Activated naive CD8-positive, alpha-beta T cell treated with anti-CD3 and anti-CD28 coated beads, Interleukin-2, amount 10 ng/mL, durations not matched to agents 7 days and 5 days (primary cell): ENCODE data around the gene PNKP. TPM values are rescaled to one million over a fixed set of nuclear protein-coding genes. Genes with fewer than 3 reads are reported as not detected.

ENCODE experiments used
- microRNA-seq: library from miRNA; unstranded; fragments of <30 nt; microRNA quantifications from one replicate; pipeline ENCODE4 v1.2.0, GENCODE V29; 2022
- total RNA-seq, 2 experiments: library from RNA; stranded (reverse); gene quantifications; one replicate each; pipeline ENCODE4 v1.2.3, GENCODE V29; 2021

The PNKP gene
- total RNA-seq, 2 experiments from 2014 or later: 144 to 160 TPM

Small RNA genes lying within 50 kb of the gene (microRNA-seq; reads per million reads assigned to microRNA genes)
- gene MIR4749 (3.5 reads per million), gene MIR4750 (not detected), gene MIR6800 (not detected)

Other genes starting within 250 kb of the PNKP start
- gene RRAS, start 227.4 kb downstream of the PNKP start, total RNA-seq: 10 to 100 TPM; 12.3 to 14.9 TPM
- 10 to 100 TPM; 64.7 to 66.9 TPM for gene SCAF1, start 225.4 kb downstream of the PNKP start, total RNA-seq
- 100 to 1,000 TPM; 198 to 205 TPM for gene IRF3, start 201.7 kb downstream of the PNKP start, total RNA-seq
- 10 to 100 TPM; 63.4 to 71.3 TPM for gene BCL2L12, start 201.6 kb downstream of the PNKP start, total RNA-seq
- 100 to 1,000 TPM; 118 to 123 TPM for gene PRMT1, start 190.3 kb downstream of the PNKP start, total RNA-seq
- 1 to 10 TPM; 4.1 to 4.3 TPM for gene ADM5, start 178.0 kb downstream of the PNKP start, total RNA-seq
- gene CPT1C, start 176.5 kb downstream of the PNKP start, total RNA-seq: 1 to 10 TPM; 2.1 to 4.1 TPM
- gene TSKS, start 104.3 kb downstream of the PNKP start, total RNA-seq: 1 to 10 TPM; 2.0 to 2.4 TPM
- 10 to 100 TPM; 81.6 to 87.7 TPM for gene AP2A1, start 100.6 kb downstream of the PNKP start, total RNA-seq
- 10 to 100 TPM; 30.0 to 31.3 TPM for gene FUZ, start 54.3 kb downstream of the PNKP start, total RNA-seq
- 10 to 100 TPM; 60.4 to 66.3 TPM for gene MED25, start 49.3 kb downstream of the PNKP start, total RNA-seq
- gene PTOV1, start 16.4 kb downstream of the PNKP start, total RNA-seq: 100 to 1,000 TPM in 1 of 2 experiments, 10 to 100 TPM in 1; 99.7 to 102 TPM
- 10 to 100 TPM; 17.3 to 19.9 TPM for gene AKT1S1, start 9.8 kb upstream of the PNKP start, total RNA-seq
- gene TBC1D17, start 10.1 kb upstream of the PNKP start, total RNA-seq: 10 to 100 TPM; 51.3 to 53.4 TPM
- gene IL4I1, start 29.3 kb upstream of the PNKP start, total RNA-seq: 1 to 10 TPM; 1.4 to 1.7 TPM
- 1 to 10 TPM; 6.9 TPM for gene ATF5, start 61.6 kb upstream of the PNKP start, total RNA-seq
- 100 to 1,000 TPM in 1 of 2 experiments, 10 to 100 TPM in 1; 94.2 to 105 TPM for gene NUP62, start 61.9 kb upstream of the PNKP start, total RNA-seq
- gene SIGLEC11, start 93.6 kb upstream of the PNKP start, total RNA-seq: not detected
- 10 to 100 TPM; 81.2 to 82.1 TPM for gene VRK3, start 157.8 kb upstream of the PNKP start, total RNA-seq
- 10 to 100 TPM; 11.8 to 12.7 TPM for gene ZNF473, start 158.4 kb upstream of the PNKP start, total RNA-seq